Stimulated activated CD8-positive, alpha-beta memory T cell treated with anti-CD3 and anti-CD28 coated beads, Interleukin-12 subunit alpha, Interleukin-12 subunit beta, amount 100 ng/mL, for 24 hours (primary cell): ENCODE data around the gene TNKS2.
"Not testable (repeated sequence)": the region's sequence is repeated elsewhere in the genome, so short reads cannot be mapped to it uniquely, and the experiment has no call there.

Experiments
- DNase-seq: peaks from one replicate; pipeline ENCODE4 v3.0.0-alpha.2; 2020; ENCODE audit errors: extremely low read depth

Gene TNKS2

DNA sequence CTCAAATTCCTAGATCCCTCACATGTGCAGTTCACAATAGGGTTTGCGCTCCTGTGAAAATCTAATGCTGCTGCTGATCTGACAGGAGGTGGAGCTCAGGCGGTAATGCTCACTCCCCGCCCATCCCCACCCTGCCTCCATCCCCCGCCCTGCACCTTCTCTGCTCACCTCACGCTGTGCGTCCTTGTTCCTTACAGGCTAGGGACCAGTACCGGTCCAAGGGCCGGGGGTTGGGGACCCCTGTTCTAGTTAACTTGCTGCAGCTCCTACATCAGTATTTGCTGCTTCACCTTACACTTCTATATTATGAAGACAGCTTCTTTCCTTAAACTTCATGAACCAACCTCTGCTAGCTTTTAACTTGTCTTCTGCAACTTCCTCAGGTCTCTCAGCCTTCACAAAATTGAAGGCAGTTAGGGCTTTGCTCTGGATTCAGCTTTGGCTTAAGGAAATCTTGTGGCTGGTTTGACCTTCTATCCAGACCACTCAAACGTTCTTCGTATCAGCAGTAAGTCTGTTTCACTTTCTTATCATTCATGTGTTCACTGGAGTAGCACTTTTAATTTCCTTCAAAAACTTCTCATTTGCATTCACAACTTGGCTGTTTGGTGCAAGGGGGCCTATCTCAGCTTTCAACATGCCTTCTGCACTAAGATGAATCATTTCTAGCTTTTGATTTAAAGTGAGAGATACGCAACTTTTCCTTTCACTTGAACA, 1.7 kb upstream of the TNKS2 start:
- no peak for DNase-seq

DNA sequence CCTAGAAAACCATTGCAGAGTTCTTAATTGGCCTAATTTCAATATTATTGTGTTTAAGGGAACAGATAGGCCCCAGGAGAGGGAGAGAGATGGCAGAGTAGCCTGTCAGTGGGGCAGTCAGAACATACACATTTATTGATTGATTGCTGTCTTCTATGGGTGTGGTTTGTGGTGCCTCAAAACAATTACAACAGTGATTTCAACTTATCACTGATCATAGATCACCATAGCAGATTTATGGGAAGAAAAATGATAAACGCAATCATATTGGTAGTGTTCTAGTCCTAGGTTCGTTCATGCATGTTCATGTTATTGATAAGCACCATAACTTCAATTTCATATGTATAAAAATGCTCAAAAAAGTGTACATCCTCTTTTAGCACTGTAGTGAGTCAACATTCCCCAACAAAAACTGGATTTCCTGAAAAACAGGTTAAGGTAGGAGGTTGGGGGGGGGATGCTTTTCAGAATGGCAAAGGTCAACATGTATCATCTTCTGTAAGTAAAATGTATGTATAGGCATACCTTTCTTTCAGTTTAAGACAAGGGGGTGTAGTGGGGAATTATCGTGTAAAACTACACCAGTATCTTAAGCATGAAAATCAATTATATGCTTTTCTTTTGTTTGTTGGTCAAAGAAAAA, 1.1 kb upstream of the TNKS2 start:
- no peak for DNase-seq

- no peak for DNase-seq
Measured at GRCh38 chr10:91798649-91799611, 704 bp downstream of the TNKS2 start.

DNA sequence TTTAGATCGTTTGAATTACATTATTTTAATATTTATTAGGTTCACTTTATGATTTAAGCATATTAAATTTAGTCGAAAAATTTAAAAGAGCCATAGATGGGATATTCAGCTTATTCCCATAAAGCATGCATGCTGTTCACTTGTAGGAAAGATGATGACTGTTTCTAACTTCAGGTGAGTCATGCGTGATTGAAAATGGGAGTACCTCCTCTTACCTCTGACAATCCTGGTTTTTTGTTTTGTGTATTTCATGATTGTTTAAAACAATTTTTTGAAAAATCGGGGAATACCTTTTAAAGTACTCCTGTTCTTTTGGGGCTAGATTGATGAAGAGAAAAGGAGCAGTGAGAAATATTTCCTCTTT, 1.4 kb downstream of the TNKS2 start:
- DNase-seq, result no peak

DNA sequence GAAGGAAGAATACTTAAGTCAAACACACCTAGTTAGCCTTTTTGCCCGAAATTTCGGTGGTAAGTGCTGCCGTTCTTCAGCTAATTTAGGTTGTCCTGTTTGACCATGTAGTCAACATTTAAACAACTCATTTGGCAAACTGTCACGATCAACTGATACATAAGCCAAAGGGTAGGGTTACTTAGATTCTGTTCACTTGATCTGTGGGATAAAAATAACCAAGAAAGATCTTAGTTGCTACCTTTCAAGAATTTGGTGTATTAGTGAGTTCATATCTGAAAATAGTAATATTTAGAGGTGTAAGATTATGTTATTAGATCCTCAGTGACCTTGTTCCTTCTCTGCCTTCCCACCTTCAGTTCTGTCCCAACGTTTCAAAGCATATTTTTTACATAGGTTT, 2.0 kb downstream of the TNKS2 start:
- DNase-seq, result no peak

DNA sequence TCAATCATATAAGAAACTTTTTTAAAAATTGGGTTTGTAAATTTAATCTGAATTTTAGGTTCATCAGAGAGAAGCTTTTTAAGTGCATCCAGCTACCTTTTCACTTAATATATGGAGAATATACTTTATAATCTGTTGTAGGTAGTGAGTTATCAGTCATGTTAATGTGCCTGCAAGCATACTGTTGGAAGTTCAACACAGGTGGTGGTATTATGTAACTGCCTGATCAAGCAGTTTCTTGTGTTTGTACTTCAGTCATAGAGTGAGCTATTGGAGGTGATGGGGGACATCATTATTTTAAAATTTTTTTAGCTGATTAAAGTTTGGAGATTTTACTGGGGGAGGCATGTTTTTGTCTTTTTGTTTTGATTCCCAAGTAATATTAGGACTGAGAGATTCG, 2.5 kb downstream of the TNKS2 start:
- no peak for DNase-seq

GRCh38 chr10:91803386-91804125, 5.3 kb downstream of the TNKS2 start:
- DNase-seq, result no peak

- no peak for DNase-seq
Measured at GRCh38 chr10:91804126-91804510, 5.9 kb downstream of the TNKS2 start.

DNA sequence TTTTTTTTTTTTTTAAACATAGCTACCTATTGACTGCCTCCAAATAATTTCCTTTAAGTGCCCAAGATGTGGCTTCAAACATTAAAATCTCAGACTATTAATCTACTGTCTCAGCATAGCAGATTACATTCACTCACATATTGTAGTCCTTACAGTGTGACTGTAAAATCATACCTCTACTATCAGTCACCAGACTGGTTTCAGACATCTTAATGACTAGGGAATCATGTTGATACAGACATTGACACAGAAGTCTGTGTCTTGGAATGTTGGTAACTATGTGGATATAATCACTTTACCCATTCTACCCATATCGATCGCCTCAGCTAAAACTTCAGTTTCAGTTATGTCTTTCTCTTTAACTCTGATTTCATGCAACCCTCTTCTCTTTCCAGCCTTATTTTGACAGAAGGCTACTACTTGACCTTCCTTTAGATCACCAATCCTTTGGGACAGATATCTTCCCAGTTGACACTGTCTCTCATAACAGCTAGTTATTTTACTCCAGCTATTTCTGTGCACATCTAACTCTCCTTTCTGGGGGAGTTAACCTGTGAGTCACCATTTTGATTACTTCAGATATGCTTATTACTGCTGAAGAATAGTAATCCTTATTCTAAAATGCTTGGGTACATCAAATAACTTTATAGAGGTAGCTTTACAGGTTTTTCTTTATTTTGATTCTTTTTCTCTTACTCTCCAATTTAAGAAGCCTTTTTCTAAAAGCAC, 7.0 kb downstream of the TNKS2 start:
- no peak for DNase-seq

DNA sequence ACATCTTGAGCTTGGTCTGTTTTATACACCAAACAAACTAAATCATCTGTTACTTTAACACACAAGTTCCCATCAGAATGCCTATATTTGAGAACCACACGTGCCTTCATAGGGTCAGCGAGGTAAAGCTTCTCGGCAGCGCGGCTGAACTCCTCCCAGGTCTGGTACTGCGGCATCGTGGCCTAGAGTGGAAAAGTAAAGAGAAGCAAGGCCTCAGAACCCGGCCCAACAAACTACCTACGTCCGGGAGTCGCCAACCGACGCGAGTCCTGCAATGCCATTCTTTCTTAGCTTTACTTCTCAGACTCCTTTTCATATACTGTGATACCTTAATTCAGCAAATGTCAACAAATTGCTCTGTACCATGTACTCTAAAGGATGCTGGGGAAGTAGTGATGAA, 9.0 kb downstream of the TNKS2 start:
- DNase-seq, result not testable (repeated sequence)

- no peak for DNase-seq
Measured at GRCh38 chr10:91813251-91813650, 15.0 kb downstream of the TNKS2 start.

GRCh38 chr10:91816981-91817380, 18.8 kb downstream of the TNKS2 start:
- DNase-seq, result no peak

DNA sequence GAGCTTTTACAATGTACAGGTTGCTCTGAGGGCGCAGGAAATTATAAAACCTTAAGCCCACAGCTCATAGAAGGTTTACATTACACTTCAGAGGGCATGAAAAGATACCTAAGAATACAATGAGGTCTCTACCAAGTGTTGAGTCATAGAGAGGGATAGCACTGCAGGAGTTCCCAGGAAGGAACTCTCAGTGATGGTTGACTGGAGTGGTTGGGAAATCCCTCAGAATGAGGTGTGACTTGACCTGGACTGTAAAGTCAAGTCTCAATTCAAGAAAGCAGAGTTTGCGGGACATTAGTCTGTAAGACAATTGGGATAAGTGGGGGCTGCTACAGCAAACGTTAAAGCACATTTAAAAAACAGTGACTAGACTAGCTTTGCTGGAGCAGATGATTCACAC, 21.9 kb downstream of the TNKS2 start:
- no peak for DNase-seq

DNA sequence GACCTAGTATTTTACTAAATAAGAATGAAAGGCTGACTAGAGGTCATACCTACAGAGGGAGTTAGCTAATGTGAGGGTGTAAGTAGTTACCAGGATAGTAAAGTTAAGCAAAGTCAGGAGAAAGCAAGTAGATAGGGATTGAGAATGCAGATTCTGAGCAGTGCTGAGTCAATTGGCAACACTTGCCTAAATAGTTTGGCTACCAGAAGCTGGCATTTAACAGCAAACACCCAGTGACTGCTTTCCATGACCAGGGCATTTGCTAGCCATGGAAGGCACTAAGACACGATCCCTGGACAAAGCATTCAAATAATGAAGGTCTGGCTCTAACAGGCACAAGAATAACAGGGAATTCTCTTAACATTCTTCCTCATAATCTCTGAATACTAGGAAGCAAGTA, 25.9 kb downstream of the TNKS2 start:
- no peak for DNase-seq

GRCh38 chr10:91829268-91829667, 31.0 kb downstream of the TNKS2 start:
- no peak for DNase-seq

- no peak for DNase-seq
Measured at GRCh38 chr10:91838199-91838598, 40.0 kb downstream of the TNKS2 start.

DNA sequence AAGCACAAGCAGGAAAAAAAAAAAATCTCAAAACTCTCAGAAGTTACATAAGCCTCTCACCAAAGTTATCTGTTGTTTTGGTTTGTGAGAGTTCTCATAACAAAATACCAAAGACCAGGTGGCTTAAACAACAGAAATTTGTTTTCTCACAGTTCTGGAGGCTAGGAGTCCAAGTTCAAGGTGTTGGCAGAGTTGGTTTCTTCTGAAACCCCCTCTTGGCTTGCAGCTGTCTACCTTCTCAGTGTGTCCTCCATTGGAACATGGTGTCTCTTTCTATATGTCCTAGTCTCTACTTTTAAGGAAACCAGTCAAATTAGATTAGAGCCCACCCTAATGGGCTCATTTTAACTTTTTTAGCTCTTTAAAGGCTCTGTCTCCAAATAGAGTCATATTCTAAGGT, 44.9 kb downstream of the TNKS2 start:
- no peak for DNase-seq

GRCh38 chr10:91856637-91857036, 58.4 kb downstream of the TNKS2 start:
- DNase-seq, result no peak

GRCh38 chr10:91860885-91861284, 62.7 kb downstream of the TNKS2 start:
- no peak for DNase-seq

DNA sequence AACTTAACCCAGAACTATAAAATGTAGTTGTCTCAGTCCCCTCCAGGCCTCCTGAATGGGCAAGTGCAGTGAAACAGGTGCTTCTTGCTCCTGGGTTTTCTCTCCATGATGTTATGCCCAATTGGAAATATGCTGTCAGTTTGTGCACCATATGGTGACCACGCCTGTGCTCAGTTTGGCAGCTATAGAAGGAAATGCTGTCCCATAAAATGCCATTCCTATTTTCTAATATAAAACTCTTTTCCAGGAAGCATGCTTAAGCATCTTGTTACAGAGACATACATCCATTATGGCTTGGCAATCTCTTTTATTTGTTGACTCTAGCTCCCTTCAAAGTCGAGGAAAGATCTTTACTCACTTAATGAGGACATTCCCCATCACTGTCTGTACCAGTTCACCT, 65.9 kb downstream of the TNKS2 start:
- no peak for DNase-seq

DNA sequence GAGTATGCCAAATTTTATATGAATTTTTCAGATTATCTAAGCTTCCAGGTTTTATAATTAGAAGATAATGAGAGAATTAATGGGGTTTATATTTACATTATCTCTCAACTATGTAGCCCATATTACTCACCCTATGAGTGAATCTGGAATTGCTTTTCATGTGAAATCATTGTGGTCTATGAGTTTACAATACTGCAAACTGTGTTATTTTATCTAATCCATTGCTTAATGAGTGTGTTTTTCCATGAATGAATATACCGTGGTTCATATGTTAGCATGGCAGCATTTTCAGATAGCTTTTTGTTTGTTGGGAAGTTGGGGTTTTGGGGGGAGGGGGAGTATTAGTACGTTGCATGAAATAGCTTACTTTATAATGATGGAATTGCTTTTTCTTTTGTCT, 66.5 kb downstream of the TNKS2 start:
- no peak for DNase-seq
